ENCODE measurements around the gene ST8SIA5. TPM values are rescaled to one million over a fixed set of nuclear protein-coding genes. Genes with fewer than 3 reads are reported as not detected.

Gene ST8SIA5
- total and polyA plus RNA-seq, 2 of the 4 experiments (the other 2 are of a cell fraction) = 0.03 TPM; not detected in 1

- Histone ChIP-seq H2AK5ac (ENCODE audit: low read depth, low read length) (no peak overlapping the region), H2AFZ (replicated peaks; ENCODE audit: low read length, poor library complexity) (no peak overlapping the region), H4K20me1 (ENCODE audit: insufficient read depth, low read length) (no peaks in the 10 kb centered on the region), H3K14ac (replicated peaks; ENCODE audit: low read depth, low read length) (no peak overlapping the region), H3K27ac (ENCODE audit: insufficient read depth, low read length) (no peak overlapping the region), H3K9ac (ENCODE audit: low read depth, low read length) (no peak overlapping the region), H3K4me2 (ENCODE audit: low read depth, low read length) (no peak overlapping the region), H3K9me1 (ENCODE audit: insufficient read depth, low read length) (peaks cover 4% of the 10 kb centered on the region; the same call in 1 of the 2 replicates), H3K56ac (ENCODE audit: extremely low read depth, insufficient read depth, low read length) (no peak overlapping the region), H4K91ac (ENCODE audit: insufficient read depth, low read depth, low read length) (no peak overlapping the region), H3K79me1 (ENCODE audit: low read depth in 1 of 2, low read length in 2 of 2) (no peaks in the 10 kb centered on the region), H3K4me1 (ENCODE audit: control insufficient read depth, insufficient read depth, low read length) (peaks cover 4% of the 10 kb centered on the region; the same call in 1 of the 2 replicates), H3K27me3 (ENCODE audit: control insufficient read depth, insufficient read depth, low read length) (no peaks in the 10 kb centered on the region), H3K23ac (ENCODE audit: low read depth, low read length) (no peak overlapping the region), H4K5ac (ENCODE audit: low read depth, low read length) (no peak overlapping the region), H3K9me3 (ENCODE audit: control insufficient read depth, insufficient read depth, low read length) (no peaks in the 10 kb centered on the region), H2AK9ac (replicated peaks; ENCODE audit: low read depth, low read length, poor library complexity) (no peak overlapping the region), H3K18ac (ENCODE audit: low read depth, low read length) (no peak overlapping the region), H3K4ac (ENCODE audit: low read depth, low read length) (no peak overlapping the region), H2BK120ac (ENCODE audit: low read depth, low read length) (no peak overlapping the region), H2BK5ac (ENCODE audit: low read depth, low read length, poor library complexity, severe bottlenecking) (no peak overlapping the region), H4K8ac (ENCODE audit: low read depth in 2 of 2, low read length in 2 of 2) (no peak overlapping the region), H2BK15ac (ENCODE audit: low read depth, low read length) (no peak overlapping the region), H3K4me3 (ENCODE audit: insufficient read depth, low read depth, low read length) (no peak overlapping the region), H2BK20ac (ENCODE audit: low read depth, low read length) (no peak overlapping the region), H3K36me3 (ENCODE audit: control insufficient read depth, insufficient read depth, low read length) (no peaks in the 10 kb centered on the region)
- WGBS, 2 experiments (ENCODE audit: extremely low coverage in 2 of 2, insufficient read length in 1 of 2) = 84% methylated on average over 8 of the region's 8 CpGs; no CpG with 5 or more reads in 1 of the 2 experiments
- intact Hi-C loops (cut with micrococcal nuclease) (no loop called here), in situ Hi-C loops (cut with MboI; ENCODE audit: low sequenced_read_pairs) (no loop called here), dilution Hi-C loops (cut with HindIII; ENCODE audit: low sequenced_read_pairs, unreplicated experiment) (no loop called here)
- CTCF ChIA-PET = no interaction called here
- no peak for ATAC-seq (ENCODE audit: low read depth)
- no TSS peak for BruUV-seq (replicated peaks)
- POLR2A ChIA-PET (ENCODE audit: unreplicated experiment) = no interaction called here
- DNase-seq = no peak
- TF ChIP-seq FOS (IDR thresholded peaks at IDR 0.05; ENCODE audit: low read depth, low read length) (no peak), SMC3 (IDR thresholded peaks at IDR 0.05; ENCODE audit: low read depth, low read length) (no peak), NFE2L2 (IDR thresholded peaks at IDR 0.05; ENCODE audit: low read depth, low read length) (no peak), MAZ (IDR thresholded peaks at IDR 0.05; ENCODE audit: borderline replicate concordance, low read depth, low read length) (no peak), POLR2A (IDR thresholded peaks at IDR 0.05; ENCODE audit: low read depth, low read length) (no peak), MXI1 (IDR thresholded peaks at IDR 0.05; ENCODE audit: borderline replicate concordance, low read depth, low read length) (no peak), RAD21 (IDR thresholded peaks at IDR 0.05; ENCODE audit: low read length) (no peak), CEBPB (IDR thresholded peaks at IDR 0.05; ENCODE audit: low read depth, low read length) (no peak), USF2 (IDR thresholded peaks at IDR 0.05; ENCODE audit: low read depth, low read length) (no peak), MAFK (IDR thresholded peaks at IDR 0.05; ENCODE audit: low read depth, low read length) (no peak), CHD1 (IDR thresholded peaks at IDR 0.05; ENCODE audit: low read depth, low read length) (no peak), RFX5 (IDR thresholded peaks at IDR 0.05; ENCODE audit: low read depth, low read length) (no peak), ELK1 (IDR thresholded peaks at IDR 0.05; ENCODE audit: borderline replicate concordance, low read depth, low read length) (no peak), RCOR1 (IDR thresholded peaks at IDR 0.05; ENCODE audit: insufficient replicate concordance, low read length) (no peak)
- TF ChIP-seq, protein P1, sequence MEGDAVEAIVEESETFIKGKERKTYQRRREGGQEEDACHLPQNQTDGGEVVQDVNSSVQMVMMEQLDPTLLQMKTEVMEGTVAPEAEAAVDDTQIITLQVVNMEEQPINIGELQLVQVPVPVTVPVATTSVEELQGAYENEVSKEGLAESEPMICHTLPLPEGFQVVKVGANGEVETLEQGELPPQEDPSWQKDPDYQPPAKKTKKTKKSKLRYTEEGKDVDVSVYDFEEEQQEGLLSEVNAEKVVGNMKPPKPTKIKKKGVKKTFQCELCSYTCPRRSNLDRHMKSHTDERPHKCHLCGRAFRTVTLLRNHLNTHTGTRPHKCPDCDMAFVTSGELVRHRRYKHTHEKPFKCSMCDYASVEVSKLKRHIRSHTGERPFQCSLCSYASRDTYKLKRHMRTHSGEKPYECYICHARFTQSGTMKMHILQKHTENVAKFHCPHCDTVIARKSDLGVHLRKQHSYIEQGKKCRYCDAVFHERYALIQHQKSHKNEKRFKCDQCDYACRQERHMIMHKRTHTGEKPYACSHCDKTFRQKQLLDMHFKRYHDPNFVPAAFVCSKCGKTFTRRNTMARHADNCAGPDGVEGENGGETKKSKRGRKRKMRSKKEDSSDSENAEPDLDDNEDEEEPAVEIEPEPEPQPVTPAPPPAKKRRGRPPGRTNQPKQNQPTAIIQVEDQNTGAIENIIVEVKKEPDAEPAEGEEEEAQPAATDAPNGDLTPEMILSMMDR (conservative IDR thresholded peaks at IDR 0.05; ENCODE audit: low read depth, low read length) = no peak
These were observed 35.5 kb downstream of the ST8SIA5 start for GRCh38 chr18:46721331-46721730.
